Tibial nerve (tissue), 4 donors: ENCODE data around the gene TAS2R3. TPM values are rescaled to one million over a fixed set of nuclear protein-coding genes. Genes with fewer than 3 reads are reported as not detected.

Source experiments
- DNase-seq, 2 donors: peaks; one replicate each; pipeline ENCODE4 v3.0.0-alpha.2; 2019; ENCODE audit warnings: low spot score in 2 of 2
- H3K27ac ChIP-seq, 4 donors: fragments of 200-600 bp; sonication (generic) in 3 of 4; one replicate each; pipeline ENCODE4 v1.5.1; 2017 to 2019; ENCODE audit warnings: mild to moderate bottlenecking in 1 of 4
- H3K27me3 ChIP-seq, 2 donors: fragments of 200-600 bp; sonication (generic) in 1 of 2; one replicate each; pipeline versions ENCODE4 v1.5.1 to v1.6.0; 2017 to 2019
- H3K36me3 ChIP-seq, 3 donors: fragments of 200-600 bp; sonication (generic); one replicate each; pipeline ENCODE4 v1.5.1; 2018 to 2019
- H3K4me1 ChIP-seq, 4 donors: fragments of 200-600 bp; sonication (generic) in 3 of 4; one replicate each; pipeline ENCODE4 v1.5.1; 2017 to 2019
- H3K4me3 ChIP-seq, 4 donors: fragments of 200-600 bp; sonication (generic) in 3 of 4; one replicate each; pipeline ENCODE4 v1.5.1; 2017 to 2019; ENCODE audit warnings: mild to moderate bottlenecking in 1 of 4, moderate library complexity in 1 of 4
- H3K9me3 ChIP-seq, 4 donors: fragments of 200-600 bp; sonication (generic) in 3 of 4; one replicate each; pipeline ENCODE4 v1.5.1; 2017 to 2019
- CTCF ChIP-seq, 5 experiments: fragments of 200-600 bp in 3 of 5; fragments of 450-650 bp in 2 of 5; sonication (generic) in 3 of 5; IDR thresholded peaks; one replicate each; pipeline ENCODE4 v1.5.1; 2016 to 2019; ENCODE audit warnings: antibody characterized with exemption in 5 of 5, mild to moderate bottlenecking in 3 of 5, moderate library complexity in 2 of 5
- EP300 ChIP-seq, 2 donors: sonication (generic); formaldehyde crosslinking; IDR thresholded peaks; one replicate each; pipeline ENCODE4 v1.6.1; 2017; ENCODE audit warnings: antibody characterized with exemption in 2 of 2, mild to moderate bottlenecking in 1 of 2
- POLR2A ChIP-seq, 2 donors: fragments of 450-650 bp; IDR thresholded peaks; one replicate each; pipeline ENCODE4 v1.6.1; 2017; ENCODE audit warnings: antibody characterized with exemption in 2 of 2, mild to moderate bottlenecking in 2 of 2, moderate library complexity in 2 of 2
- WGBS, 2 donors: methylation state at CpG; one replicate each; pipeline ENCODE4 v1.1.5; 2018; 5-methylcytosine and 5-hydroxymethylcytosine counted together
- total RNA-seq, 4 donors: library from RNA; depleted of rRNA; stranded (reverse); fragments of >200 nt; gene quantifications; one replicate each; pipeline ENCODE4 v1.1.0, GENCODE V29; 2016

Gene TAS2R3, protein sequence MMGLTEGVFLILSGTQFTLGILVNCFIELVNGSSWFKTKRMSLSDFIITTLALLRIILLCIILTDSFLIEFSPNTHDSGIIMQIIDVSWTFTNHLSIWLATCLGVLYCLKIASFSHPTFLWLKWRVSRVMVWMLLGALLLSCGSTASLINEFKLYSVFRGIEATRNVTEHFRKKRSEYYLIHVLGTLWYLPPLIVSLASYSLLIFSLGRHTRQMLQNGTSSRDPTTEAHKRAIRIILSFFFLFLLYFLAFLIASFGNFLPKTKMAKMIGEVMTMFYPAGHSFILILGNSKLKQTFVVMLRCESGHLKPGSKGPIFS
- 1 to 10 TPM; 3.1 to 5.9 (median 4.4) TPM for total RNA-seq

DNA sequence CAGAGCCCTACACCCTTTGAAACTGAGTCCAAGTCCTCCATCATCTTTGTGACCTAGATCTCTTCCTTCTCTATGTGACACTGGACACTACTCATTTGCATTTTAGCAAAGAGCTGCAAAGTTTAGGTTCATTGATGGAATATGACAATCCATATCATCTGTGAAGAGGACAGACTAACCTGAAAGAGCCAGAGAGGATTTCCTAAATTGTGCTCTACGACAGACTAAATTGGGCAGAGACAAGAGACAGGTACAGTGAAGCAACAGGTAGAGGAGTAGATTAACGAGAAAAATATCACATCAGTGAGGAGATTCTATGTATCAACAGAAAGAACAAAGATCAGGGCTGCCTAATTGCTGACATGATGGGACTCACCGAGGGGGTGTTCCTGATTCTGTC, at the start of gene TAS2R3:
Gene TAS2R3, plus strand, starts transcription at position 301 of the 400 bp plus-strand sequence. Its CDS starts 62 bp downstream, at position 363.
- H3K9me3 ChIP-seq = no peaks in the 10 kb centered on the region
- WGBS, 2 donors = 96 to 99% methylated on average over 3 of the region's 3 CpGs

DNA sequence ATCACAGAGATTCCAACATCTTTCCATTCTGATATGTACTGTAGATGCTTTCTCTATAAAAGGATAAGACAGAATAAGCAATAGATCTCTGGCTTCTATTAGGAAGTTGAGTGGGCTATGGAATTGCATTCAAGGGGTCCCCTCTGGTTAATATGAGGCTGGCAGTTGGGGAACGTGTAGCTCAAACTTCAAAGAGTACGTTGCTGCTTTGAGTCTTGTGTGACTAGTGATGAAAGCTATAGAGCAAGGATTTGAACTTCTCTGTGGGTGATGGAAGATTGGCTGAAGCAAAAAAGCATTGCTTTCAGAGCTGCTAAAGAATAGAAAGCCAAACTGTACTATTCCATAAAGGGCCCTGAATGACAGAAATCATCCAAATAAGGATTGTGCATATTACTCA, 49.3 kb upstream of the TAS2R3 start:
- TF ChIP-seq POLR2A (IDR thresholded peaks at IDR 0.05) (no peak), CTCF (IDR thresholded peaks at IDR 0.05) (no peak), EP300 (IDR thresholded peaks at IDR 0.05) (no peak)
- H3K4me3 ChIP-seq = no peak overlapping the region
- H3K9me3 ChIP-seq = no peaks in the 10 kb centered on the region
- no peaks in the 10 kb centered on the region for H3K27me3 ChIP-seq
- DNase-seq = no peak
- WGBS, 2 donors = 65 to 80% methylated on average over 2 of the region's 2 CpGs
- H3K36me3 ChIP-seq = peaks cover 0 to 6% (median 0%) of the 10 kb centered on the region in 3 donors
- no peaks in the 10 kb centered on the region for H3K4me1 ChIP-seq
- H3K27ac ChIP-seq = no peak overlapping the region

More for the DNA sequence above, at the start of gene TAS2R3:
- Histone ChIP-seq H3K4me3 (no peak within 1 kb of the TSS), H3K27ac (no peak within 1 kb of the TSS), H3K4me1 (no peaks in the 10 kb centered on the region), H3K36me3 (peaks cover 0 to 75% (median 5%) of the 10 kb centered on the region in 3 donors), H3K27me3 (no peaks in the 10 kb centered on the region)
- DNase-seq = no peak
- no peak for TF ChIP-seq CTCF (IDR thresholded peaks at IDR 0.05)
- TF ChIP-seq POLR2A (IDR thresholded peaks at IDR 0.05) = no peak
- TF ChIP-seq EP300 (IDR thresholded peaks at IDR 0.05) = no peak

- H3K27ac ChIP-seq = no peak overlapping the region
- peaks cover 0 to 6% (median 0%) of the 10 kb centered on the region in 3 donors for H3K36me3 ChIP-seq
- H3K4me3 ChIP-seq = no peak overlapping the region
- H3K9me3 ChIP-seq = no peaks in the 10 kb centered on the region
- WGBS, 2 donors = 68 to 82% methylated on average over 4 of the region's 4 CpGs
- H3K27me3 ChIP-seq = no peaks in the 10 kb centered on the region
- no peak for DNase-seq
- TF ChIP-seq POLR2A (IDR thresholded peaks at IDR 0.05) (no peak), CTCF (IDR thresholded peaks at IDR 0.05) (no peak), EP300 (IDR thresholded peaks at IDR 0.05) (no peak)
- no peaks in the 10 kb centered on the region for H3K4me1 ChIP-seq
Measured at GRCh38 chr7:141715018-141715417, 48.9 kb upstream of the TAS2R3 start.

DNA sequence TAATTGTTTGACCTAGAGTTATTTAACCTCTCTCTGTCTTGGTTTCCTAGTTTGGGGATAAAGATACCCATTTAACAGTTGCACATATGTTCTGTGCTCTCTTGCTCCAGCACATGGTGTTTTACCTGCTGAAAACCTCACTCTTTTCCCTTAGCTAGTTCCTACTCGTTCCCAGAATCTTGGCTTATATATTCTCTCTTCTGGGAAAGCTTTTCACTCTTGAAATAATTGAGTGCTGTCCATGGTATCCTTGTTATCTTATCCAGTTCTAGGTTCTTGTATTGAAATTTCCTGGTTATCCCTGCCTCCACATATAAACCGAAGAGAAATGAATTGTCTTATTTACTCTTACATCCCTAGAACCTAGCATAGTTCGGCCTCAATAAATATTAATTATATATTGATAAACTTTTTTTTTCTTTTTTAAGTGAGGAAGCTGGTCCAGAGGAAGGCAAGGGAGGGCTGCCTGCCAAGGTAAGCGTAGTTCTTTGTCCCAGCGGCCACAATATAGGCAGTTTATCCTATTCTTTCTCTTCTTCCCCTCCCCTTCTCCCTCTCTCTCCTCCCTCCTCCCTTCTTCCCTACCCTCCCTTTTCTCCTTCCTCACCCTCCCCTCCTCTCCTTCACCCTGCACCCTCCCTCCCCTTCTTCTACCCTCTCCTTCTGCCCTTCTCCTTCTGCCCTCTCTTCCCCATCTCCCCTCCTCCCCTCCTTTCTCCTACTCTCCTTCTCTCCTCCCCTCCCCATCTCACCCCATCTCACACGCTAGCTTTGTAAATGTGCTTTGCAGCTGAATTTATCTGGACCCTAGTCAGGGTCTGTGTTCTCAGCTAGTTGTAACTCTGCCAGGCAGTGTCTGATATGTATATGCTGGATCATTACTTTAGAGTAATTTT, 47.9 kb upstream of the TAS2R3 start:
- peaks cover 0 to 6% (median 0%) of the 10 kb centered on the region in 3 donors for H3K36me3 ChIP-seq
- H3K27me3 ChIP-seq = no peaks in the 10 kb centered on the region
- H3K9me3 ChIP-seq = no peaks in the 10 kb centered on the region
- TF ChIP-seq POLR2A (IDR thresholded peaks at IDR 0.05) (no peak), CTCF (IDR thresholded peaks at IDR 0.05) (no peak), EP300 (IDR thresholded peaks at IDR 0.05) (no peak)
- 63 to 67% methylated on average over 6 of the region's 6 CpGs for WGBS, 2 donors
- H3K4me3 ChIP-seq = no peak overlapping the region
- DNase-seq = no peak
- H3K4me1 ChIP-seq = no peaks in the 10 kb centered on the region
- no peak overlapping the region for H3K27ac ChIP-seq

- Histone ChIP-seq H3K27ac (no peak overlapping the region), H3K4me1 (no peaks in the 10 kb centered on the region), H3K4me3 (no peak overlapping the region), H3K9me3 (no peaks in the 10 kb centered on the region), H3K36me3 (peaks cover 0 to 6% (median 0%) of the 10 kb centered on the region in 3 donors), H3K27me3 (no peaks in the 10 kb centered on the region)
- TF ChIP-seq EP300 (IDR thresholded peaks at IDR 0.05) (no peak), CTCF (IDR thresholded peaks at IDR 0.05) (no peak), POLR2A (IDR thresholded peaks at IDR 0.05) (no peak)
- WGBS, 2 donors = 96 to 97% methylated on average over 1 of the region's 1 CpG
- no peak for DNase-seq
Measured at GRCh38 chr7:141717450-141717849, 46.4 kb upstream of the TAS2R3 start.
